ENCODE results near the gene RERE. TPM values are rescaled to one million over a fixed set of nuclear protein-coding genes. Genes with fewer than 3 reads are reported as not detected.

Gene RERE
- total RNA-seq, 2 experiments from 2014 or later: 73.1 to 211 TPM

- Histone ChIP-seq H3K4me3 (ENCODE audit: low read depth, low read length, poor library complexity, severe bottlenecking) (peak overlapping the region; percentile 74), H4K20me1 (ENCODE audit: insufficient read depth, low read length) (no peaks in the 10 kb centered on the region), H3K4me2 (ENCODE audit: low read length) (peak overlapping the region; percentile 89), H3K9me2 (ENCODE audit: insufficient read depth, low read length) (no peaks in the 10 kb centered on the region), H3K79me2 (ENCODE audit: insufficient read depth, low read depth, low read length) (peaks cover 93% of the 10 kb centered on the region), H3K4me1 (ENCODE audit: insufficient read depth, low read length, poor library complexity, severe bottlenecking) (peaks cover 82% of the 10 kb centered on the region), H2AFZ (ENCODE audit: low read length) (no peak overlapping the region), H3K36me3 (ENCODE audit: insufficient read depth, low read length) (peaks cover 12% of the 10 kb centered on the region), H3K9me3 (ENCODE audit: low read length) (peaks cover 3% of the 10 kb centered on the region; the same call in 1 of the 2 replicates), H3K27ac (ENCODE audit: low read depth, low read length, poor library complexity, severe bottlenecking) (peak overlapping the region; percentile 91)
- ChIA-PET CTCF (ENCODE audit: unreplicated experiment) (no interaction called here), POLR2A (interaction anchor here (0.7 to 4.6 kb wide), 3 partner anchors 13 to 200 kb away, joined by 3 to 40 read pairs (median 3); no protein-coding TSS in a partner anchor)
- intact Hi-C loops (cut with micrococcal nuclease; ENCODE audit: unreplicated experiment): loop anchor here (1.0 to 10.0 kb wide), 4 partner anchors 27 to 901 kb away; no protein-coding TSS in a partner anchor
- TF ChIP-seq CTCF (conservative IDR thresholded peaks at IDR 0.05; ENCODE audit: low read length) (no peak), EZH2phosphoT487 (IDR thresholded peaks at IDR 0.05; ENCODE audit: borderline replicate concordance, low read depth, low read length) (no peak)
- no TSS peak for BruUV-seq (replicated peaks)
- DNase-seq (ENCODE audit: low spot score): no peak
These were observed 293.7 kb downstream of the RERE start for GRCh38 chr1:8523666-8524206.

- peaks cover 12% of the 10 kb centered on the region for H3K36me3 ChIP-seq (ENCODE audit: insufficient read depth, low read length)
- ChIA-PET CTCF (ENCODE audit: unreplicated experiment) (no interaction called here), POLR2A (interaction anchor here (0.6 to 4.6 kb wide), 14 partner anchors 10 to 265 kb away, joined by 3 to 40 read pairs (median 4); no protein-coding TSS in a partner anchor)
- peak overlapping the region; percentile 85 for H3K27ac ChIP-seq (ENCODE audit: low read depth, low read length, poor library complexity, severe bottlenecking)
- H4K20me1 ChIP-seq (ENCODE audit: insufficient read depth, low read length): no peaks in the 10 kb centered on the region
- DNase-seq (ENCODE audit: low spot score): peak; percentile 66
- BruUV-seq (replicated peaks): TSS peak; percentile 11
- intact Hi-C loops (cut with micrococcal nuclease; ENCODE audit: unreplicated experiment): loop anchor here (10.0 kb wide), 2 partner anchors 554 to 904 kb away; no protein-coding TSS in a partner anchor
- H3K4me2 ChIP-seq (ENCODE audit: low read length): peak overlapping the region; percentile 76
- peak overlapping the region; percentile 50 for H3K4me3 ChIP-seq (ENCODE audit: low read depth, low read length, poor library complexity, severe bottlenecking)
- H3K9me3 ChIP-seq (ENCODE audit: low read length): peaks cover 3% of the 10 kb centered on the region; the same call in 1 of the 2 replicates
- TF ChIP-seq CTCF (conservative IDR thresholded peaks at IDR 0.05; ENCODE audit: low read length) (no peak; the same call in 1 of the 2 replicates), EZH2phosphoT487 (IDR thresholded peaks at IDR 0.05; ENCODE audit: borderline replicate concordance, low read depth, low read length) (no peak)
- H3K79me2 ChIP-seq (ENCODE audit: insufficient read depth, low read depth, low read length): peaks cover 100% of the 10 kb centered on the region
- H2AFZ ChIP-seq (ENCODE audit: low read length): peak overlapping the region; percentile 12; the same call in 1 of the 2 replicates
- H3K9me2 ChIP-seq (ENCODE audit: insufficient read depth, low read length): no peaks in the 10 kb centered on the region
- H3K4me1 ChIP-seq (ENCODE audit: insufficient read depth, low read length, poor library complexity, severe bottlenecking): peaks cover 85% of the 10 kb centered on the region
These were observed 296.9 kb downstream of the RERE start for GRCh38 chr1:8520483-8520966.

GRCh38 chr1:8519167-8519566 lies 298.3 kb downstream of the RERE start:
- ChIA-PET CTCF (ENCODE audit: unreplicated experiment) (no interaction called here), POLR2A (interaction anchor here (0.9 to 2.9 kb wide), 3 partner anchors 14 to 26 kb away, joined by 3 to 12 read pairs (median 6); no protein-coding TSS in a partner anchor)
- intact Hi-C loops (cut with micrococcal nuclease; ENCODE audit: unreplicated experiment): loop anchor here (2.0 kb wide), 1 partner anchor 46 kb away; no protein-coding TSS in a partner anchor
- no peak overlapping the region for H2AFZ ChIP-seq (ENCODE audit: low read length)
- peak overlapping the region; percentile 76 for H3K4me2 ChIP-seq (ENCODE audit: low read length)
- H3K79me2 ChIP-seq (ENCODE audit: insufficient read depth, low read depth, low read length): peaks cover 100% of the 10 kb centered on the region
- TF ChIP-seq CTCF (conservative IDR thresholded peaks at IDR 0.05; ENCODE audit: low read length) (no peak), EZH2phosphoT487 (IDR thresholded peaks at IDR 0.05; ENCODE audit: borderline replicate concordance, low read depth, low read length) (no peak)
- H3K27ac ChIP-seq (ENCODE audit: low read depth, low read length, poor library complexity, severe bottlenecking): peak overlapping the region; percentile 85
- H3K9me2 ChIP-seq (ENCODE audit: insufficient read depth, low read length): no peaks in the 10 kb centered on the region
- H4K20me1 ChIP-seq (ENCODE audit: insufficient read depth, low read length): no peaks in the 10 kb centered on the region
- no TSS peak for BruUV-seq (replicated peaks)
- peaks cover 12% of the 10 kb centered on the region for H3K36me3 ChIP-seq (ENCODE audit: insufficient read depth, low read length)
- H3K4me1 ChIP-seq (ENCODE audit: insufficient read depth, low read length, poor library complexity, severe bottlenecking): peaks cover 99% of the 10 kb centered on the region
- no peak for DNase-seq (ENCODE audit: low spot score)
- H3K4me3 ChIP-seq (ENCODE audit: low read depth, low read length, poor library complexity, severe bottlenecking): peak overlapping the region; percentile 50
- H3K9me3 ChIP-seq (ENCODE audit: low read length): peaks cover 3% of the 10 kb centered on the region; the same call in 1 of the 2 replicates

All from OCI-LY7 (cell line).